Liver (tissue), 9 donors: ENCODE measurements around the gene PACSIN3. TPM values are rescaled to one million over a fixed set of nuclear protein-coding genes. Genes with fewer than 3 reads are reported as not detected.

Experiments
- DNase-seq: peaks from one replicate; pipeline ENCODE4 v3.0.0-alpha.2; 2017; ENCODE audit warnings: low spot score
- H3K27ac ChIP-seq, 2 donors: one replicate each; pipeline ENCODE4 v1.7.0; 2013; ENCODE audit warnings: inconsistent platforms in 2 of 2, low read length in 2 of 2, control low read depth in 1 of 2, low read depth in 1 of 2, mild to moderate bottlenecking in 1 of 2
- H3K27me3 ChIP-seq, 4 donors: one replicate each; pipeline versions ENCODE4 v1.6.1 to v1.7.0; 2013; ENCODE audit warnings: low read length in 3 of 4, inconsistent platforms in 1 of 4, mild to moderate bottlenecking in 1 of 4, moderate library complexity in 1 of 4; ENCODE audit not compliant: control insufficient read depth in 4 of 4, insufficient read depth in 4 of 4
- H3K36me3 ChIP-seq, 4 donors: one replicate each; pipeline versions ENCODE4 v1.6.1 to v1.7.0; 2013; ENCODE audit warnings: low read length in 3 of 4, mild to moderate bottlenecking in 3 of 4, low read depth in 1 of 4, moderate library complexity in 1 of 4; ENCODE audit not compliant: control insufficient read depth in 4 of 4, insufficient read depth in 3 of 4
- H3K4me1 ChIP-seq, 4 donors: one replicate each; pipeline versions ENCODE4 v1.6.1 to v1.7.0; 2013; ENCODE audit warnings: low read length in 3 of 4, mild to moderate bottlenecking in 3 of 4, moderate library complexity in 1 of 4; ENCODE audit not compliant: control insufficient read depth in 4 of 4, insufficient read depth in 4 of 4
- H3K4me3 ChIP-seq, 3 donors: one replicate each; pipeline versions ENCODE4 v1.6.1 to v1.7.0; 2013; ENCODE audit warnings: low read length in 3 of 3, control low read depth in 1 of 3, low read depth in 1 of 3, mild to moderate bottlenecking in 1 of 3
- H3K9ac ChIP-seq, 2 donors: one replicate each; pipeline ENCODE4 v1.7.0; 2013; ENCODE audit warnings: low read length in 2 of 2, mild to moderate bottlenecking in 2 of 2, moderate library complexity in 2 of 2, control low read depth in 1 of 2, low read depth in 1 of 2
- H3K9me3 ChIP-seq, 4 donors: one replicate each; pipeline versions ENCODE4 v1.6.1 to v1.7.0; 2013; ENCODE audit warnings: low read length in 3 of 4; ENCODE audit not compliant: control insufficient read depth in 4 of 4
- EGR1 ChIP-seq, 2 donors: IDR thresholded peaks; 2 replicates each; pipeline ENCODE4 v1.6.1; 2016 to 2018; ENCODE audit warnings: antibody characterized with exemption in 2 of 2, low read depth in 2 of 2
- FOXA1 ChIP-seq: IDR thresholded peaks from 2 replicates; pipeline ENCODE4 v1.6.1; 2016; ENCODE audit warnings: antibody characterized with exemption
- FOXA2 ChIP-seq: IDR thresholded peaks from 2 replicates; pipeline ENCODE4 v1.6.1; 2016; ENCODE audit warnings: antibody characterized with exemption
- GABPA ChIP-seq, 2 donors: IDR thresholded peaks in 1 of 2; conservative IDR thresholded peaks in 1 of 2; 2 replicates each; pipeline ENCODE4 v1.6.1; 2016; ENCODE audit warnings: antibody characterized with exemption in 2 of 2, mild to moderate bottlenecking in 1 of 2, moderate library complexity in 1 of 2
- HNF4A ChIP-seq, 2 donors: conservative IDR thresholded peaks; 2 replicates each; pipeline ENCODE4 v1.6.1; 2016; ENCODE audit warnings: antibody characterized with exemption in 2 of 2, mild to moderate bottlenecking in 2 of 2
- HNF4G ChIP-seq: IDR thresholded peaks from 2 replicates; pipeline ENCODE4 v1.6.1; 2016; ENCODE audit warnings: antibody characterized with exemption
- JUND ChIP-seq, 2 donors: IDR thresholded peaks; 2 replicates each; pipeline ENCODE4 v1.6.1; 2016; ENCODE audit warnings: antibody characterized with exemption in 2 of 2
- NR2F2 ChIP-seq: IDR thresholded peaks from 2 replicates; pipeline ENCODE4 v1.6.1; 2016; ENCODE audit warnings: antibody characterized with exemption
- RAD21 ChIP-seq, 2 donors: IDR thresholded peaks; 2 replicates each; pipeline ENCODE4 v1.6.1; 2016; ENCODE audit warnings: antibody characterized with exemption in 2 of 2, mild to moderate bottlenecking in 2 of 2
- RXRA ChIP-seq, 2 donors: IDR thresholded peaks; 2 replicates each; pipeline ENCODE4 v1.6.1; 2017 to 2018; ENCODE audit warnings: antibody characterized with exemption in 2 of 2, mild to moderate bottlenecking in 1 of 2
- SP1 ChIP-seq: IDR thresholded peaks from 2 replicates; pipeline ENCODE4 v1.6.1; 2018; ENCODE audit warnings: antibody characterized with exemption, mild to moderate bottlenecking
- TAF1 ChIP-seq: conservative IDR thresholded peaks from 2 replicates; pipeline ENCODE4 v1.6.1; 2016; ENCODE audit warnings: antibody characterized with exemption, mild to moderate bottlenecking
- YY1 ChIP-seq: IDR thresholded peaks from 2 replicates; pipeline ENCODE4 v1.6.1; 2016; ENCODE audit warnings: antibody characterized with exemption, mild to moderate bottlenecking
- WGBS: extraction: QIAGEN DNeasy Blood & Tissue Kit; methylation state at CpG from one replicate; pipeline ENCODE4 v1.1.7; 2013; 5-methylcytosine and 5-hydroxymethylcytosine counted together
- polyA plus RNA-seq, 2 donors: library from polyadenylated mRNA; stranded (reverse) in 1 of 2; unstranded in 1 of 2; fragments of 200-250 nt in 1 of 2; fragments of >200 nt in 1 of 2; fragmentation: Nextera tagmentation in 1 of 2; extraction: Ambion mirVana in 1 of 2; gene quantifications; one replicate each; pipeline versions ENCODE4 v1.2.1 to v1.2.3, GENCODE V29; 2013 to 2015
- total RNA-seq, 2 donors: library from RNA; depleted of rRNA; stranded (reverse); fragments of >200 nt; gene quantifications; one replicate each; pipeline ENCODE4 v1.2.3, GENCODE V29; 2014
- TF ChIP-seq, protein P1 (sequence below): fragments of 150-350 bp; IDR thresholded peaks from 2 replicates; pipeline ENCODE4 v1.5.1; 2017; ENCODE audit warnings: improper control_type of control experiment, low read depth, low read length; ENCODE audit not compliant: missing input control
- TF ChIP-seq, protein P2 (sequence below): IDR thresholded peaks from 2 replicates; pipeline ENCODE4 v1.6.1; 2016; ENCODE audit warnings: antibody characterized with exemption
- TF ChIP-seq, protein P3 (sequence below): IDR thresholded peaks from 2 replicates; pipeline ENCODE4 v1.6.1; 2016; ENCODE audit warnings: antibody characterized with exemption, mild to moderate bottlenecking
- TF ChIP-seq, protein P4 (sequence below): IDR thresholded peaks from 2 replicates; pipeline ENCODE4 v1.6.1; 2016; ENCODE audit warnings: antibody characterized with exemption
- donor health status: healthy.
- donor health status: healthy.
- donor health status: healthy.
- donor health status: healthy.
- donor health status: healthy.

PACSIN3 gene
- total and polyA plus RNA-seq, 4 donors, result 12.1 to 23.3 (median 19.7) TPM

DNA sequence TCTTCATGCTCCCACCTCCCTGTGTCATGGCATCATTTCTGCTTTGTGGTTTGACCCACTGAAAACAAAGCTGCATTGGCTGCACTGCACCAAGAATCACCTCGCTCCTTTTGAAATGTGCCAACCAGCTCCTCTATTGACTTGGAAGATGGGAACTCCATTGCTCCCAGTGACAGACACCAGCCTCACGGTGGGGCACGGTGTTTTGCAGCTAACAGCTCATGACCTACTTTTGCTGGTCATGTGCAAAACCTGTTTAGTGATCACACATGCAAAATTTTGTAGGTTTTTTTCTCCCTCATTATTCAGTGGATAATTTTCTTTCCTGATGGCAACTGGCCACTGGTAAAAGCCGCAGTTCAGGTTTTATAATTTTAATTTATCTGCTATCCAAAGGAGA, 46.4 kb downstream of the PACSIN3 start (continued):
- TF ChIP-seq, protein P1, sequence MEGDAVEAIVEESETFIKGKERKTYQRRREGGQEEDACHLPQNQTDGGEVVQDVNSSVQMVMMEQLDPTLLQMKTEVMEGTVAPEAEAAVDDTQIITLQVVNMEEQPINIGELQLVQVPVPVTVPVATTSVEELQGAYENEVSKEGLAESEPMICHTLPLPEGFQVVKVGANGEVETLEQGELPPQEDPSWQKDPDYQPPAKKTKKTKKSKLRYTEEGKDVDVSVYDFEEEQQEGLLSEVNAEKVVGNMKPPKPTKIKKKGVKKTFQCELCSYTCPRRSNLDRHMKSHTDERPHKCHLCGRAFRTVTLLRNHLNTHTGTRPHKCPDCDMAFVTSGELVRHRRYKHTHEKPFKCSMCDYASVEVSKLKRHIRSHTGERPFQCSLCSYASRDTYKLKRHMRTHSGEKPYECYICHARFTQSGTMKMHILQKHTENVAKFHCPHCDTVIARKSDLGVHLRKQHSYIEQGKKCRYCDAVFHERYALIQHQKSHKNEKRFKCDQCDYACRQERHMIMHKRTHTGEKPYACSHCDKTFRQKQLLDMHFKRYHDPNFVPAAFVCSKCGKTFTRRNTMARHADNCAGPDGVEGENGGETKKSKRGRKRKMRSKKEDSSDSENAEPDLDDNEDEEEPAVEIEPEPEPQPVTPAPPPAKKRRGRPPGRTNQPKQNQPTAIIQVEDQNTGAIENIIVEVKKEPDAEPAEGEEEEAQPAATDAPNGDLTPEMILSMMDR, result no peak
- TF ChIP-seq FOXA2, result no peak
- TF ChIP-seq RAD21 (IDR thresholded peaks at IDR 0.05), result no peak
- no peak for TF ChIP-seq FOXA1
- no peak for TF ChIP-seq JUND (IDR thresholded peaks at IDR 0.05)
- no peak for TF ChIP-seq RXRA (IDR thresholded peaks at IDR 0.05)
- no peak for TF ChIP-seq SP1

DNA sequence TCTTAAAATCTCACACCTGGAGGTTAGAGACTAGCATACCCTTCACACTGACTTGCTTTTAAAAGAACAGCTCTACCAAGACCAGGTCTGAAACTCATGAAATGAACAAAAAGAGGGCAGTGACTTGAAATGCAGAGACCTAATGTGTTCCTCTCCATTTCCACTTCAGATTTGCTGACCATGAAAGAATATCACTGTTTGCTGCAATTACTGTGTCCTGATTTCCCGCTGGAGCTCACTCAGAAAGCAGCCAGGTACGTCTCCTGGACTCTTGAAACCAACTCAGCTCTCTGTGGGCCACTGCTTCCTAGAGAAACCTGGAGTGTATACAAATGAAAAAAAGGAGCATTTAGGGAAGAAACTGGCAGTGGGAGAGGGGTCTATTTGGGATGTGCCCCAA, 48.8 kb downstream of the PACSIN3 start:
- no peak for TF ChIP-seq TAF1
- TF ChIP-seq HNF4G, result no peak
- TF ChIP-seq SP1, result no peak
- TF ChIP-seq GABPA (IDR thresholded peaks at IDR 0.05 in 1 of 2, conservative IDR thresholded peaks at IDR 0.05 in 1 of 2), result no peak
- no peak for TF ChIP-seq JUND (IDR thresholded peaks at IDR 0.05)
- TF ChIP-seq NR2F2, result no peak
- no peak for TF ChIP-seq YY1
- TF ChIP-seq RXRA (IDR thresholded peaks at IDR 0.05), result no peak
- TF ChIP-seq FOXA1, result no peak
- TF ChIP-seq RAD21 (IDR thresholded peaks at IDR 0.05), result no peak
- TF ChIP-seq, protein P2, sequence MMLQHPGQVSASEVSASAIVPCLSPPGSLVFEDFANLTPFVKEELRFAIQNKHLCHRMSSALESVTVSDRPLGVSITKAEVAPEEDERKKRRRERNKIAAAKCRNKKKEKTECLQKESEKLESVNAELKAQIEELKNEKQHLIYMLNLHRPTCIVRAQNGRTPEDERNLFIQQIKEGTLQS, result no peak
- no peak for TF ChIP-seq EGR1 (IDR thresholded peaks at IDR 0.05; ENCODE audit: low read depth in 2 of 2)
- TF ChIP-seq FOXA2, result no peak
- TF ChIP-seq, protein P3, sequence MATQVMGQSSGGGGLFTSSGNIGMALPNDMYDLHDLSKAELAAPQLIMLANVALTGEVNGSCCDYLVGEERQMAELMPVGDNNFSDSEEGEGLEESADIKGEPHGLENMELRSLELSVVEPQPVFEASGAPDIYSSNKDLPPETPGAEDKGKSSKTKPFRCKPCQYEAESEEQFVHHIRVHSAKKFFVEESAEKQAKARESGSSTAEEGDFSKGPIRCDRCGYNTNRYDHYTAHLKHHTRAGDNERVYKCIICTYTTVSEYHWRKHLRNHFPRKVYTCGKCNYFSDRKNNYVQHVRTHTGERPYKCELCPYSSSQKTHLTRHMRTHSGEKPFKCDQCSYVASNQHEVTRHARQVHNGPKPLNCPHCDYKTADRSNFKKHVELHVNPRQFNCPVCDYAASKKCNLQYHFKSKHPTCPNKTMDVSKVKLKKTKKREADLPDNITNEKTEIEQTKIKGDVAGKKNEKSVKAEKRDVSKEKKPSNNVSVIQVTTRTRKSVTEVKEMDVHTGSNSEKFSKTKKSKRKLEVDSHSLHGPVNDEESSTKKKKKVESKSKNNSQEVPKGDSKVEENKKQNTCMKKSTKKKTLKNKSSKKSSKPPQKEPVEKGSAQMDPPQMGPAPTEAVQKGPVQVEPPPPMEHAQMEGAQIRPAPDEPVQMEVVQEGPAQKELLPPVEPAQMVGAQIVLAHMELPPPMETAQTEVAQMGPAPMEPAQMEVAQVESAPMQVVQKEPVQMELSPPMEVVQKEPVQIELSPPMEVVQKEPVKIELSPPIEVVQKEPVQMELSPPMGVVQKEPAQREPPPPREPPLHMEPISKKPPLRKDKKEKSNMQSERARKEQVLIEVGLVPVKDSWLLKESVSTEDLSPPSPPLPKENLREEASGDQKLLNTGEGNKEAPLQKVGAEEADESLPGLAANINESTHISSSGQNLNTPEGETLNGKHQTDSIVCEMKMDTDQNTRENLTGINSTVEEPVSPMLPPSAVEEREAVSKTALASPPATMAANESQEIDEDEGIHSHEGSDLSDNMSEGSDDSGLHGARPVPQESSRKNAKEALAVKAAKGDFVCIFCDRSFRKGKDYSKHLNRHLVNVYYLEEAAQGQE, result no peak
- Histone ChIP-seq H3K9ac (no peak overlapping the region), H3K27ac (no peak overlapping the region), H3K9me3 (no peaks in the 10 kb centered on the region), H3K4me3 (no peak overlapping the region), H3K27me3 (no peaks in the 10 kb centered on the region), H3K36me3 (no peaks in the 10 kb centered on the region), H3K4me1 (no peaks in the 10 kb centered on the region)
- no peak for DNase-seq
- 97% methylated on average over 2 of the region's 2 CpGs for WGBS

DNA sequence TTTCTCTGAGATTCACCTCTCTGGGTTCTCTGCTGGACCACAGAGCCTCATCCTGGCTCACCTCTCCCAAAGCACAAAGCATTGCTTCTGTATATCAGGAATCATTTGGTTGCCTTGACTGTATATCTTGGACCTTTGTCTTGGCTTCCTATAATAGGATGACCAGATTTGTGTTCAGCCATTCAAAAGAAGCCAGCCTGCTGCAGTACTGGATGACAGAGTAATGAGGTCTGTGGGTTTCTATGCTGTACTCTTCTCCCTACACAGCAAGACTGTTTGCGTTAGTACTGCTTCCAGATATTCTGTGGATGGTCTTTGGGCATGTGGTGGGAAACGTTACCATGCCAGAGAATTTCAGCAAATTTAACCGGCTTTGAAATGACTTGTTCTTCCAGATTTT, 49.3 kb downstream of the PACSIN3 start:
- no peaks in the 10 kb centered on the region for H3K9me3 ChIP-seq
- no peaks in the 10 kb centered on the region for H3K36me3 ChIP-seq
- H3K27ac ChIP-seq, result no peak overlapping the region
- H3K9ac ChIP-seq, result no peak overlapping the region
- no peak for DNase-seq
- H3K27me3 ChIP-seq, result no peaks in the 10 kb centered on the region
- H3K4me3 ChIP-seq, result no peak overlapping the region
- WGBS, result 95% methylated on average over 3 of the region's 3 CpGs
- H3K4me1 ChIP-seq, result no peaks in the 10 kb centered on the region
- TF ChIP-seq RAD21 (IDR thresholded peaks at IDR 0.05) (no peak), TAF1 (no peak), FOXA1 (no peak), HNF4G (no peak), YY1 (no peak), NR2F2 (no peak), HNF4A (conservative IDR thresholded peaks at IDR 0.05) (no peak)
- TF ChIP-seq, protein P3, result no peak
- TF ChIP-seq, protein P4, sequence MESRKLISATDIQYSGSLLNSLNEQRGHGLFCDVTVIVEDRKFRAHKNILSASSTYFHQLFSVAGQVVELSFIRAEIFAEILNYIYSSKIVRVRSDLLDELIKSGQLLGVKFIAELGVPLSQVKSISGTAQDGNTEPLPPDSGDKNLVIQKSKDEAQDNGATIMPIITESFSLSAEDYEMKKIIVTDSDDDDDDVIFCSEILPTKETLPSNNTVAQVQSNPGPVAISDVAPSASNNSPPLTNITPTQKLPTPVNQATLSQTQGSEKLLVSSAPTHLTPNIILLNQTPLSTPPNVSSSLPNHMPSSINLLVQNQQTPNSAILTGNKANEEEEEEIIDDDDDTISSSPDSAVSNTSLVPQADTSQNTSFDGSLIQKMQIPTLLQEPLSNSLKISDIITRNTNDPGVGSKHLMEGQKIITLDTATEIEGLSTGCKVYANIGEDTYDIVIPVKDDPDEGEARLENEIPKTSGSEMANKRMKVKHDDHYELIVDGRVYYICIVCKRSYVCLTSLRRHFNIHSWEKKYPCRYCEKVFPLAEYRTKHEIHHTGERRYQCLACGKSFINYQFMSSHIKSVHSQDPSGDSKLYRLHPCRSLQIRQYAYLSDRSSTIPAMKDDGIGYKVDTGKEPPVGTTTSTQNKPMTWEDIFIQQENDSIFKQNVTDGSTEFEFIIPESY, result no peak
- TF ChIP-seq, protein P1, result no peak
